Neuronal stem cell (in vitro differentiated cells): ENCODE data around the gene SPC24.
"Not testable (repeated sequence)": the region's sequence is repeated elsewhere in the genome, so short reads cannot be mapped to it uniquely, and the experiment has no call there.

ENCODE experiments used
- DNase-seq: peaks from one replicate; pipeline ENCODE4 v3.0.0-alpha.2; 2013; ENCODE audit warnings: low spot score
- H2AFZ ChIP-seq: one replicate; pipeline ENCODE4 v1.6.1; 2013; ENCODE audit warnings: mild to moderate bottlenecking, low read length, inconsistent platforms
- H2AK5ac ChIP-seq: 2 replicates; pipeline ENCODE4 v1.6.1; 2013; ENCODE audit warnings: low read depth, mild to moderate bottlenecking, inconsistent platforms, low read length, moderate library complexity, mixed read lengths
- H2BK120ac ChIP-seq: 2 replicates; pipeline ENCODE4 v1.6.1; 2013; ENCODE audit warnings: low read depth, mild to moderate bottlenecking, inconsistent platforms, low read length, moderate library complexity, mixed read lengths
- H2BK12ac ChIP-seq: one replicate; pipeline ENCODE4 v1.6.1; 2013; ENCODE audit warnings: low read length, inconsistent platforms
- H2BK15ac ChIP-seq: 2 replicates; pipeline ENCODE4 v1.6.1; 2013; ENCODE audit warnings: mild to moderate bottlenecking, low read length, inconsistent platforms, mixed read lengths
- H2BK5ac ChIP-seq: one replicate; pipeline ENCODE4 v1.6.1; 2013; ENCODE audit warnings: inconsistent platforms, mild to moderate bottlenecking, low read length, moderate library complexity
- H3K14ac ChIP-seq: one replicate; pipeline ENCODE4 v1.6.1; 2013; ENCODE audit warnings: low read length, inconsistent platforms
- H3K18ac ChIP-seq: 2 replicates; pipeline ENCODE4 v1.6.1; 2013; ENCODE audit warnings: low read length, inconsistent platforms
- H3K23ac ChIP-seq: 2 replicates; pipeline ENCODE4 v1.6.1; 2013; ENCODE audit warnings: low read depth, mild to moderate bottlenecking, mixed read lengths, low read length, inconsistent platforms; ENCODE audit not compliant: poor library complexity
- H3K27ac ChIP-seq: replicated peaks from 3 replicates; pipeline ENCODE4 v1.5.1; 2013; ENCODE audit warnings: low read length, inconsistent platforms
- H3K27me3 ChIP-seq, 3 experiments: 2 replicates each; pipeline ENCODE4 v1.6.1; 2013; ENCODE audit warnings: low read length in 3 of 3, mild to moderate bottlenecking in 2 of 3, inconsistent platforms in 1 of 3, low read depth in 1 of 3, mixed read lengths in 1 of 3, moderate library complexity in 1 of 3; ENCODE audit not compliant: control insufficient read depth in 3 of 3, insufficient read depth in 3 of 3
- H3K36me3 ChIP-seq, 2 donors: replicated peaks in 1 of 2; 2 replicates each; pipeline ENCODE4 v1.6.1; 2013; ENCODE audit warnings: low read length in 2 of 2; ENCODE audit not compliant: control insufficient read depth in 2 of 2, insufficient read depth in 2 of 2
- H3K4ac ChIP-seq: 2 replicates; pipeline ENCODE4 v1.6.1; 2013; ENCODE audit warnings: inconsistent platforms, mild to moderate bottlenecking, low read length, moderate library complexity
- H3K4me1 ChIP-seq, 2 donors: 1 replicate in 1 of 2; 2 replicates in 1 of 2; pipeline ENCODE4 v1.6.1; 2013; ENCODE audit warnings: low read length in 2 of 2, low read depth in 1 of 2; ENCODE audit not compliant: control insufficient read depth in 2 of 2, insufficient read depth in 1 of 2
- H3K4me2 ChIP-seq: one replicate; pipeline ENCODE4 v1.6.1; 2013; ENCODE audit warnings: mild to moderate bottlenecking, low read length, inconsistent platforms; ENCODE audit not compliant: insufficient read depth, poor library complexity, severe bottlenecking
- H3K4me3 ChIP-seq, 2 donors: 2 replicates each; pipeline ENCODE4 v1.5.1; 2013; ENCODE audit warnings: low read length in 2 of 2, mild to moderate bottlenecking in 2 of 2, inconsistent platforms in 1 of 2, moderate library complexity in 1 of 2
- H3K79me1 ChIP-seq: one replicate; pipeline ENCODE4 v1.6.1; 2013; ENCODE audit warnings: low read depth, mild to moderate bottlenecking, inconsistent platforms, low read length, moderate library complexity
- H3K9ac ChIP-seq: one replicate; pipeline ENCODE4 v1.6.1; 2013; ENCODE audit warnings: mild to moderate bottlenecking, low read depth, low read length, inconsistent platforms; ENCODE audit not compliant: poor library complexity
- H3K9me3 ChIP-seq, 2 donors: replicated peaks in 1 of 2; 2 replicates each; pipeline versions ENCODE3 to v1.6.1; 2013; ENCODE audit warnings: low read length in 2 of 2, mild to moderate bottlenecking in 2 of 2, inconsistent platforms in 1 of 2, low read depth in 1 of 2, mixed read lengths in 1 of 2, moderate library complexity in 1 of 2; ENCODE audit not compliant: control insufficient read depth in 2 of 2, insufficient read depth in 1 of 2
- H4K8ac ChIP-seq: one replicate; pipeline ENCODE4 v1.6.1; 2013; ENCODE audit warnings: low read depth, mild to moderate bottlenecking, inconsistent platforms, low read length, moderate library complexity
- H4K91ac ChIP-seq: one replicate; pipeline ENCODE4 v1.6.1; 2013; ENCODE audit warnings: low read length, low read depth, mild to moderate bottlenecking, inconsistent platforms; ENCODE audit not compliant: poor library complexity
- WGBS, 2 donors: extraction: QIAGEN DNeasy Blood & Tissue Kit; methylation state at CpG; one replicate each; pipeline ENCODE4 v1.1.7; 2013; ENCODE audit warnings: missing lambda C conversion rate in 2 of 2, mixed read lengths in 1 of 2; ENCODE audit not compliant: insufficient read length in 2 of 2, insufficient replicate concordance in 1 of 2; ENCODE audit errors: extremely low coverage in 2 of 2; 5-methylcytosine and 5-hydroxymethylcytosine counted together

The SPC24 gene

DNA sequence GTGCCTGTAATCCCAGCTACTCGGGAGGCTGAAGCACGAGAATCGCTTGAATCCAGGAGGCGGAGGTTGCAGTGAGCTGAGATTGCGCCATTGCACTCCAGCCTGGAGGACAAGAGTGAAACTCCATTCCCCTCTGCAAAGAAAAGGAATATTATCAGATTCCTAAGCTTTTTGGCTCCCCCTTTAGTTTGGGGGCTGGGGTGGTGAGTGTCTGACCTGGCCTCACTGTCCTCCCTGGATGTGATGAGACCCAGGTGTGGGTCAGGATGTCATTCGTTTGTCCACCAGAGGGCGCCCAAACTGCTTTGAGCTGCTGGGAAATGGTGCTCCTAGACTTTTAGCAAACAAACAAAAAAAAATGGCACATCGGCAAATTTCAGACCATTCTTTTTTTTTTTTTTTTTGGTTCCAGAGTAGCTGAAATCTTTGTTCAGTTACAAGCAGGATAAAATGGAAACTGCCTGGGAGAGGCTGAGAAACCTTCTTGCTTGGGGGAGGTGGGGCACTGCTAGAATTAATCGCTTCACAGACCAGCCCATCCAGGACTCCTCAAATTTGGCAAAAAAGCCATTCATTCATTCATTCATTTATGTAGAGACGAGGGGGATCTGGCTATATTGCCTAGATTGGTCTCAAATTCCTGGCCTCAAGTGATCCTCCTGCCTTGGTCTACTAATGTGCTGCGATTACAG, 29.4 kb downstream of the SPC24 start:
- Histone ChIP-seq H2AFZ (no peak overlapping the region), H4K91ac (no peak overlapping the region), H4K8ac (no peak overlapping the region), H3K18ac (no peak overlapping the region), H3K9me3 (peaks cover 0 to 2% of the 10 kb centered on the region in 2 donors), H3K23ac (no peak overlapping the region), H3K36me3 (peaks cover 58 to 93% of the 10 kb centered on the region in 2 donors), H3K9ac (no peak overlapping the region), H2AK5ac (no peak overlapping the region), H2BK120ac (no peak overlapping the region), H3K14ac (no peak overlapping the region), H3K4ac (no peak overlapping the region), H3K4me3 (no peak overlapping the region), H3K27me3 (no peaks in the 10 kb centered on the region), H3K27ac (no peak overlapping the region), H3K4me1 (no peaks in the 10 kb centered on the region), H3K4me2 (no peak overlapping the region), H2BK12ac (no peak overlapping the region), H3K79me1 (no peaks in the 10 kb centered on the region), H2BK5ac (no peak overlapping the region), H2BK15ac (no peak overlapping the region)
- WGBS, 2 donors: no CpG with 5 or more reads among the region's 11 CpGs
- DNase-seq: peak; percentile 65

DNA sequence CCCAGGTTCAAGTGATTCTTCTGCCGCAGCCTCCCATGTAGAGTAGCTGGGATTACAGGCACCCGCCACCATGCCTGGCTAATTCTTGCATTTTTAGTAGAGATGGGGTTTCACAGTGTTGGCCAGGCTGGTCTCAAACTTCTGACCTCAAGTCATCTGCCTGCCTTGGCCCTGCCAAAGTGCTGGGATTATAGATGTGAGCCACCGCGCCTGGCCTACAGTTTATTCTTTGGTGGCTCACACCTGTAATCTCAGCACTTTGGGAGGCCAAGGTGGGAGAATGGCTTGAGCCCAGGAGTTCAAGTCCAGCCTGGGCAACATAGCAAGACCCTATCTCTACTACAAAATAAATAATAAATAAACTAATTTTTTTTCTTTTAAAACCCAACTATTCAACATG, 31.4 kb downstream of the SPC24 start:
- DNase-seq, H2BK5ac ChIP-seq, H3K4ac ChIP-seq, H3K4me1 ChIP-seq, H3K4me2 ChIP-seq, H2BK15ac ChIP-seq, H3K79me1 ChIP-seq, H3K27ac ChIP-seq, H4K8ac ChIP-seq, H2AK5ac ChIP-seq, H2BK120ac ChIP-seq, H2BK12ac ChIP-seq, H2AFZ ChIP-seq, H3K23ac ChIP-seq, H3K27me3 ChIP-seq, H3K4me3 ChIP-seq, H3K18ac ChIP-seq, H4K91ac ChIP-seq, H3K9me3 ChIP-seq, H3K14ac ChIP-seq, H3K9ac ChIP-seq: not testable (repeated sequence)
- peaks cover 58 to 93% of the 10 kb centered on the region in 2 donors for H3K36me3 ChIP-seq
- WGBS, 2 donors: no CpG with 5 or more reads among the region's 4 CpGs

- no peak overlapping the region for H3K9ac ChIP-seq
- no peak overlapping the region for H2AFZ ChIP-seq
- peaks cover 0 to 4% of the 10 kb centered on the region in 2 donors for H3K9me3 ChIP-seq
- no peaks in the 10 kb centered on the region for H3K27me3 ChIP-seq
- no peak overlapping the region for H3K14ac ChIP-seq
- H3K4me3 ChIP-seq: no peak overlapping the region
- no peak overlapping the region for H3K27ac ChIP-seq
- H2AK5ac ChIP-seq: no peak overlapping the region
- no peak overlapping the region for H2BK15ac ChIP-seq
- DNase-seq: no peak
- H3K4me2 ChIP-seq: no peak overlapping the region
- H2BK120ac ChIP-seq: no peak overlapping the region
- no peak overlapping the region for H3K23ac ChIP-seq
- H3K36me3 ChIP-seq: peaks cover 60 to 92% of the 10 kb centered on the region in 2 donors
- H4K91ac ChIP-seq: no peak overlapping the region
- H3K18ac ChIP-seq: no peak overlapping the region
- no peak overlapping the region for H3K4ac ChIP-seq
- no peaks in the 10 kb centered on the region for H3K4me1 ChIP-seq
- WGBS, 2 donors: no CpG with 5 or more reads among the region's 13 CpGs
- H2BK5ac ChIP-seq: no peak overlapping the region
- H3K79me1 ChIP-seq: peaks cover 4% of the 10 kb centered on the region
- H4K8ac ChIP-seq: no peak overlapping the region
- H2BK12ac ChIP-seq: no peak overlapping the region
These were observed 32.5 kb downstream of the SPC24 start for GRCh38 chr19:11123114-11123513.

- not testable (repeated sequence) for H3K23ac ChIP-seq, DNase-seq, H4K91ac ChIP-seq, H2AK5ac ChIP-seq, H3K79me1 ChIP-seq, H4K8ac ChIP-seq, H2BK120ac ChIP-seq, H3K9ac ChIP-seq, H3K4me1 ChIP-seq, H2BK15ac ChIP-seq, H3K14ac ChIP-seq, H3K18ac ChIP-seq, H2BK12ac ChIP-seq, H3K4me2 ChIP-seq, H3K4ac ChIP-seq, H3K4me3 ChIP-seq, H2BK5ac ChIP-seq, H3K9me3 ChIP-seq, H3K27ac ChIP-seq, H3K27me3 ChIP-seq, H2AFZ ChIP-seq
- no CpG with 5 or more reads among the region's 17 CpGs for WGBS, 2 donors
- H3K36me3 ChIP-seq: peaks cover 59 to 92% of the 10 kb centered on the region in 2 donors
These were observed 33.6 kb downstream of the SPC24 start for GRCh38 chr19:11121963-11122362.
